GM10847 (cell line): ENCODE data around the gene AXDND1.

Experiments used
- POLR2A ChIP-seq: IDR thresholded peaks from 2 replicates; pipeline ENCODE4 v1.6.1; 2011; ENCODE audit not compliant: insufficient read length; ENCODE audit errors: extremely low read depth

Gene AXDND1

DNA sequence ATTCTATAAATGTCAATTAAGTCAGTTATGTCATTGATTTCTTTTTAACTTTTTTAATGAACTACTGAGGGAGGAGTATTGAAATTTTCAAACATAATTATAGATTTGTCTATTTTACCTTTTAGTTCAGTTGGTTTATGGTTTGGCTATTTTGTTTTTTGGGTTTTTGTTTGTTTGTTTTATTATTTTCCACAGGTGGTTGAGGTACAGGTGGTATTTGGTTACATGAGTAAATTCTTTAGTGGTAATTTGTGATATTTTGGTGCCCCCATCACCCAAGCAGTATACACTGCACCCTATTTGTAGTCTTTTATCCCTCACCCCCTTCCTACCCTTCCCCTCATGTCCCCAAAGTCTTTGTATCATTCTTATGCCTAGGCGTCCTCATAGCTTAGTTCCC lies 235.3 kb downstream of the AXDND1 start:
- no peak for TF ChIP-seq POLR2A
